ENCODE results near the gene POLR1A. TPM values are rescaled to one million over a fixed set of nuclear protein-coding genes. Genes with fewer than 3 reads are reported as not detected.

Gene POLR1A
- total and polyA plus RNA-seq, 10 donors: 1.8 to 39.0 (median 20.1) TPM

- intact Hi-C loops (cut with DNase I; ENCODE audit: low total_unique reads): no loop called here
- peak; percentile 98 for DNase-seq
- H3K9me3 ChIP-seq: no peaks in the 10 kb centered on the region
- peak within 1 kb of the TSS; percentile 62 to 90 (median 85) for H3K27ac ChIP-seq
- H3K36me3 ChIP-seq: peaks cover 0 to 58% (median 22%) of the 10 kb centered on the region in 6 donors
- 0 to 1% (median 0%) methylated on average over 35 to 44 of the region's 44 CpGs for WGBS, 5 donors
- peak within 1 kb of the TSS; percentile 88 to 99 (median 97) for H3K4me3 ChIP-seq
- H3K4me1 ChIP-seq: peaks cover 22 to 58% (median 47%) of the 10 kb centered on the region in 6 donors
- H3K27me3 ChIP-seq (replicated peaks in 1 of 7): no peaks in the 10 kb centered on the region
- TF ChIP-seq POLR2A (IDR thresholded peaks at IDR 0.05) (no peak), CTCF (IDR thresholded peaks at IDR 0.05 in 8 of 11, conservative IDR thresholded peaks at IDR 0.05 in 3 of 11) (peak in 1 of 11 experiments; percentile 32), POLR2AphosphoS5 (IDR thresholded peaks at IDR 0.05) (peak; percentile 88 to 91 (median 91))
These were observed 571 bp upstream of the POLR1A start, which contains the start of gene PTCD3 for GRCh38 chr2:86105969-86106945. TSS of gene PTCD3 (plus strand) at chr2:86106235. CDS start at chr2:86106248, 13 bp downstream.

- peaks cover 0 to 63% (median 28%) of the 10 kb centered on the region in 6 donors for H3K36me3 ChIP-seq
- no peak overlapping the region for H3K27ac ChIP-seq
- H3K4me1 ChIP-seq: peaks cover 17 to 39% (median 27%) of the 10 kb centered on the region in 6 donors
- no peak for DNase-seq
- H3K4me3 ChIP-seq: no peak overlapping the region
- intact Hi-C loops (cut with DNase I; ENCODE audit: low total_unique reads): no loop called here
- TF ChIP-seq POLR2AphosphoS5 (IDR thresholded peaks at IDR 0.05) (no peak), CTCF (IDR thresholded peaks at IDR 0.05 in 8 of 11, conservative IDR thresholded peaks at IDR 0.05 in 3 of 11) (no peak), POLR2A (IDR thresholded peaks at IDR 0.05) (no peak)
- no peaks in the 10 kb centered on the region for H3K9me3 ChIP-seq
- no peaks in the 10 kb centered on the region for H3K27me3 ChIP-seq (replicated peaks in 1 of 7)
These were observed 3.5 kb downstream of the POLR1A start for GRCh38 chr2:86102157-86102556.

- H3K9me3 ChIP-seq: no peaks in the 10 kb centered on the region
- H3K4me3 ChIP-seq: no peak overlapping the region
- TF ChIP-seq POLR2A (IDR thresholded peaks at IDR 0.05): no peak
- no peak for TF ChIP-seq CTCF (IDR thresholded peaks at IDR 0.05 in 8 of 11, conservative IDR thresholded peaks at IDR 0.05 in 3 of 11)
- no peak for TF ChIP-seq POLR2AphosphoS5 (IDR thresholded peaks at IDR 0.05)
- intact Hi-C loops (cut with DNase I; ENCODE audit: low total_unique reads): no loop called here
- peaks cover 0 to 5% (median 0%) of the 10 kb centered on the region in 6 donors for H3K4me1 ChIP-seq
- H3K27ac ChIP-seq: no peak overlapping the region
- no peaks in the 10 kb centered on the region for H3K27me3 ChIP-seq (replicated peaks in 1 of 7)
- 86 to 100% (median 98%) methylated on average over 1 of the region's 1 CpG for WGBS, 5 donors
- peaks cover 0 to 96% (median 47%) of the 10 kb centered on the region in 6 donors for H3K36me3 ChIP-seq
- no peak for DNase-seq
These were observed 7.8 kb downstream of the POLR1A start for GRCh38 chr2:86097913-86098312.
